ENCODE measurements around the gene CCNG2.

DNA sequence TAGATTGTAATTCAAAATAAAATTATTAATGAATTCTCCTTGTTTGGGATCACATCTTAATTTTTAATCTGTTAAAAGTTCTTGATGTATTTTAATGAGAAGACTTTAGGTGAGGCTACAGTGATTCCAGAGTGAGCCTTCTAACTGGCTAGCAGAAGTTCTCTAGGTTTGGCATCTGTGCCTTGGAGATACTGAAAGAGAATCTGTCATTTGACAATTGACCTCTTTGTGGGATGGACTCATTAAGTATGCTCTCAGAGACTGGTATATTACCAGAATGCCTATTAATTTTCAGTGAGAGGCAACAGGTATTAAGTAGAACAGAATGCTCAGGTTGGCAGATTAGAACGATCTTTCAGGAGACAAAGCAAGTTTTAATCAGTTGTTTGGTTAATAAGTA is 10.2 kb downstream of the CCNG2 start:
- TF ChIP-seq, protein P1, sequence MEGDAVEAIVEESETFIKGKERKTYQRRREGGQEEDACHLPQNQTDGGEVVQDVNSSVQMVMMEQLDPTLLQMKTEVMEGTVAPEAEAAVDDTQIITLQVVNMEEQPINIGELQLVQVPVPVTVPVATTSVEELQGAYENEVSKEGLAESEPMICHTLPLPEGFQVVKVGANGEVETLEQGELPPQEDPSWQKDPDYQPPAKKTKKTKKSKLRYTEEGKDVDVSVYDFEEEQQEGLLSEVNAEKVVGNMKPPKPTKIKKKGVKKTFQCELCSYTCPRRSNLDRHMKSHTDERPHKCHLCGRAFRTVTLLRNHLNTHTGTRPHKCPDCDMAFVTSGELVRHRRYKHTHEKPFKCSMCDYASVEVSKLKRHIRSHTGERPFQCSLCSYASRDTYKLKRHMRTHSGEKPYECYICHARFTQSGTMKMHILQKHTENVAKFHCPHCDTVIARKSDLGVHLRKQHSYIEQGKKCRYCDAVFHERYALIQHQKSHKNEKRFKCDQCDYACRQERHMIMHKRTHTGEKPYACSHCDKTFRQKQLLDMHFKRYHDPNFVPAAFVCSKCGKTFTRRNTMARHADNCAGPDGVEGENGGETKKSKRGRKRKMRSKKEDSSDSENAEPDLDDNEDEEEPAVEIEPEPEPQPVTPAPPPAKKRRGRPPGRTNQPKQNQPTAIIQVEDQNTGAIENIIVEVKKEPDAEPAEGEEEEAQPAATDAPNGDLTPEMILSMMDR (IDR thresholded peaks at IDR 0.05) = no peak
- no peak for TF ChIP-seq POLR2A (IDR thresholded peaks at IDR 0.05)

Measured in esophagus squamous epithelium (tissue), 4 donors.